HG02943 (cell line): Measurements from ENCODE around the gene KCNF1.
"Not testable (repeated sequence)": the region's sequence is repeated elsewhere in the genome, so short reads cannot be mapped to it uniquely, and the experiment has no call there.

Experiments
- ATAC-seq: cut with Tn5 transposase; IDR thresholded peaks from one replicate; pipeline ENCODE4 v1.9.1; 2021; ENCODE audit warnings: mild to moderate bottlenecking, low read depth, moderate library complexity; ENCODE audit not compliant: unreplicated experiment

KCNF1 gene

GRCh38 chr2:10935953-10936942 is 24.5 kb downstream of the KCNF1 start:
- ATAC-seq = no peak

GRCh38 chr2:10939058-10939457 is 27.3 kb downstream of the KCNF1 start:
- no peak for ATAC-seq

GRCh38 chr2:10940596-10940995 is 28.9 kb downstream of the KCNF1 start:
- ATAC-seq = no peak

GRCh38 chr2:10941383-10941782 is 29.6 kb downstream of the KCNF1 start:
- no peak for ATAC-seq

- ATAC-seq = no peak
Measured at GRCh38 chr2:10944799-10945198, 33.1 kb downstream of the KCNF1 start.

- no peak for ATAC-seq
Measured at GRCh38 chr2:10946394-10946793, 34.7 kb downstream of the KCNF1 start.

GRCh38 chr2:10947005-10947440 is 35.3 kb downstream of the KCNF1 start:
- ATAC-seq = no peak

- ATAC-seq = no peak
Measured at GRCh38 chr2:10947446-10948187, 35.9 kb downstream of the KCNF1 start.

GRCh38 chr2:10948188-10948564 is 36.4 kb downstream of the KCNF1 start:
- no peak for ATAC-seq

- ATAC-seq = no peak
Measured at GRCh38 chr2:10948606-10949230, 37.0 kb downstream of the KCNF1 start.

- ATAC-seq = no peak
Measured at GRCh38 chr2:10949835-10950234, 38.1 kb downstream of the KCNF1 start.

GRCh38 chr2:10951558-10952414 is 40.1 kb downstream of the KCNF1 start:
- ATAC-seq = no peak

- no peak for ATAC-seq
Measured at GRCh38 chr2:10954416-10954815, 42.7 kb downstream of the KCNF1 start.

GRCh38 chr2:10954856-10955818 is 43.4 kb downstream of the KCNF1 start:
- no peak for ATAC-seq

GRCh38 chr2:10956006-10956790 is 44.5 kb downstream of the KCNF1 start:
- ATAC-seq = no peak

- no peak for ATAC-seq
Measured at GRCh38 chr2:10957391-10957790, 45.7 kb downstream of the KCNF1 start.

GRCh38 chr2:10958452-10958851 is 46.7 kb downstream of the KCNF1 start:
- ATAC-seq = not testable (repeated sequence)
